ENCODE measurements around the gene DDX11. TPM values are rescaled to one million over a fixed set of nuclear protein-coding genes. Genes with fewer than 3 reads are reported as not detected.
"Not testable (repeated sequence)": the region's sequence is repeated elsewhere in the genome, so short reads cannot be mapped to it uniquely, and the experiment has no call there.

DDX11 gene
- total RNA-seq, 1 donor: 33.9 TPM

DNA sequence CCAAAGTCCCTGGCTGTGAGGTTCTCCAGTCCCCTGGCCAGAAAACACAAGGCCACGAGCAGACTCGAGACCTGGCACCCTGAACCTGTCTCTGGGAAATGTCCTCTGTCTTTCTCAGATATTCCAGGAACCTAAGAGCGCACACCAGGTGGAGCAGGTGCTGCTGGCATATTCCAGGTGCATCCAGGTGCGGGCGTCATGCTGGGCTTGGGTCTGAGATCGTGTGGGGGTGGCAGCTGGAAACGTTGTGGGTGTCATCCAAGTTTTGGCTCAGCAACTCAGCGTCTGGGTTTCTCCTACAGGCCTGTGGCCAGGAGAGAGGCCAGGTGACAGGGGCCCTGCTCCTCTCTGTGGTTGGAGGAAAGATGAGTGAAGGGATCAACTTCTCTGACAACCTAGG, 28.5 kb downstream of the DDX11 start:
- not testable (repeated sequence) for H3K9me3 ChIP-seq (ENCODE audit: low read depth, low read length)

DNA sequence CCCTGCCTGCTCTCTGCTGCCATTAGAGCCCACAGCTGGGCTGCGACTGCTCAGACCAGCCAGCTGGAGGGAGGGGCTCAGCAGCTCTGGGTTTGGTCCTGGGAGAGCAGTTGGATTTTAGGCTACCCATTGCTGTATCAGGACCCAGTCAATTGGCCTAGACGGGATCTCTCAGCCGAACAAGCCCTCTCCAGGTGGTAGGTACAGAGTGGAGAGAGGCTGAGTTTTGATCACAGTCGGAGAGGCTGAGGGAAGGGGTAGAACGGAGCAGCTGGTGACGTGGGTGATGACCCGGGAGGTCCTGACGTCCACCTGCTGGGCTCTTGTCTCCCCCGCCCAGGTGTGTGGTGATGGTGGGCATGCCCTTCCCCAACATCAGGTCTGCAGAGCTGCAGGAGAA, 28.9 kb downstream of the DDX11 start:
- not testable (repeated sequence) for H3K4me3 ChIP-seq (ENCODE audit: low read length); H3K4me1 ChIP-seq (ENCODE audit: insufficient read depth, low read length); H3K9me3 ChIP-seq (ENCODE audit: low read depth, low read length); H3K27me3 ChIP-seq (ENCODE audit: insufficient read depth, low read length)

More for the DNA sequence above, 28.5 kb downstream of the DDX11 start:
- H3K27me3 ChIP-seq (ENCODE audit: insufficient read depth, low read length); H3K4me1 ChIP-seq (ENCODE audit: insufficient read depth, low read length); H3K4me3 ChIP-seq (ENCODE audit: low read length): not testable (repeated sequence)

DNA sequence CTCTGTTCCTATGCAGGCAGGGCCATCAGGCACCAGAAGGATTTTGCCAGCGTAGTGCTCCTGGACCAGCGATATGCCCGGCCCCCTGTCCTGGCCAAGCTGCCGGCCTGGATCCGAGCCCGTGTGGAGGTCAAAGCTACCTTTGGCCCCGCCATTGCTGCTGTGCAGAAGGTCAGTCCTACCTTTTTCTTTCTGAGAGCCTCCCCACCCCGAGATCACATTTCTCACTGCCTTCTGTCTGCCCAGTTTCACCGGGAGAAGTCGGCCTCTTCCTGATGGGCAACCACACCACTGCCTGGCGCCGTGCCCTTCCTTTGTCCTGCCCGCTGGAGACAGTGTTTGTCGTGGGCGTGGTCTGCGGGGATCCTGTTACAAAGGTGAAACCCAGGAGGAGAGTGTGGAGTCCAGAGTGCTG, 29.9 kb downstream of the DDX11 start:
- H3K9me3 ChIP-seq (ENCODE audit: low read depth, low read length); H3K4me1 ChIP-seq (ENCODE audit: insufficient read depth, low read length); H3K4me3 ChIP-seq (ENCODE audit: low read length); H3K27me3 ChIP-seq (ENCODE audit: insufficient read depth, low read length): not testable (repeated sequence)

DNA sequence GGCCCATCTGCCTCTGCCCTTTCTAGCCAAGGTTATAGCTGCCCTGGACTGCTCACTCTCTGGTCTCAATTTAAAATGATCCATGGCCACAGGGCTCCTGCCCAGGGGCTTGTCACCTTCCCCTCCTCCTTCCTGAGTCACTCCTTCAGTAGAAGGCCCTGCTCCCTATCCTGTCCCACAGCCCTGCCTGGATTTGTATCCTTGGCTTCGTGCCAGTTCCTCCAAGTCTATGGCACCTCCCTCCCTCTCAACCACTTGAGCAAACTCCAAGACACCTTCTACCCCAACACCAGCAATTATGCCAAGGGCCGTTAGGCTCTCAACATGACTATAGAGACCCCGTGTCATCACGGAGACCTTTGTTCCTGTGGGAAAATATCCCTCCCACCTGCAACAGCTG, 30.6 kb downstream of the DDX11 start:
- not testable (repeated sequence) for H3K9me3 ChIP-seq (ENCODE audit: low read depth, low read length); H3K4me3 ChIP-seq (ENCODE audit: low read length); H3K27me3 ChIP-seq (ENCODE audit: insufficient read depth, low read length); H3K4me1 ChIP-seq (ENCODE audit: insufficient read depth, low read length)

DNA sequence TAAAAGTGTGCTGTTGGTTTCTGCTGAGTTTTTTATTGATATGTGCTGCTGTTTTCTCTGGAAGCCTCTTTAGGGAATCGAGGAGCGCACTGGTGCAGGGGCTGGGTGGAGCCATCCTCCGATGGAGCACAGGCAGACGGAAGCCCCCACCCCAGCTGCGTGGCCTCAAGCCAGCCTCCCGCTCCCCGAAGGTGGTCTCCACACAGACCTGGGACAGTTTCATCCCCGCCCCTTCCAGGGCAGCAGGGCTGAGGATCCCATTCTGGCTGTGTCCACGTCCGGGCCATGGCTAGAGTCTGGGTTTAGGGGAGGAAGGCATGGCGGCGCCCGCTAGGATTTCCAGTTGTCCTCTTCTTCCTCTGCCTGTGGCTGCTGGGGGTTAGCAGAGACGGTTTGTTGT, 31.1 kb downstream of the DDX11 start:
- not testable (repeated sequence) for H3K9me3 ChIP-seq (ENCODE audit: low read depth, low read length); H3K4me3 ChIP-seq (ENCODE audit: low read length); H3K4me1 ChIP-seq (ENCODE audit: insufficient read depth, low read length); H3K27me3 ChIP-seq (ENCODE audit: insufficient read depth, low read length)

DNA sequence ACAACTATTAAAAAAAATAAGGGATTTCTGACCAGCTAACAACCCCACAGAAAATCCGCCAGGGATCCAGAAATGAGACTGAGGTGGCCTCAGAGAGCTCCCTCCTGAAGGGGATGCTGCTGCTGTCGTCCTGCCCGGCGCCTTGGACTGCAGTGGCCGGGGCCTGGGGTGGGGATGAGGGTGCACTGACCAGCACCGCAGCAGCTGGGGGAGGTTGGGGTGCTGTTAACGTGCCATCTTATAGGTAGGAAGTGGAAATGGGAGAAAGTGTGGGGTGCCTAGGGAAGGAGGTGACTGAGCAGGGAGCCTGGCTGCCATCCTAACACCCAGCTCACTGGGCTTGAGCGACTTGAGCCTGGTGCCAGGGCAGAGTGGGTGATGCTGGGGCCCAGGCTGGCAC, 32.0 kb downstream of the DDX11 start:
- Histone ChIP-seq H3K4me1 (ENCODE audit: insufficient read depth, low read length) (no peaks in the 10 kb centered on the region), H3K9me3 (ENCODE audit: low read depth, low read length) (no peaks in the 10 kb centered on the region), H3K27me3 (ENCODE audit: insufficient read depth, low read length) (no peaks in the 10 kb centered on the region), H3K4me3 (ENCODE audit: low read length) (no peak overlapping the region)

DNA sequence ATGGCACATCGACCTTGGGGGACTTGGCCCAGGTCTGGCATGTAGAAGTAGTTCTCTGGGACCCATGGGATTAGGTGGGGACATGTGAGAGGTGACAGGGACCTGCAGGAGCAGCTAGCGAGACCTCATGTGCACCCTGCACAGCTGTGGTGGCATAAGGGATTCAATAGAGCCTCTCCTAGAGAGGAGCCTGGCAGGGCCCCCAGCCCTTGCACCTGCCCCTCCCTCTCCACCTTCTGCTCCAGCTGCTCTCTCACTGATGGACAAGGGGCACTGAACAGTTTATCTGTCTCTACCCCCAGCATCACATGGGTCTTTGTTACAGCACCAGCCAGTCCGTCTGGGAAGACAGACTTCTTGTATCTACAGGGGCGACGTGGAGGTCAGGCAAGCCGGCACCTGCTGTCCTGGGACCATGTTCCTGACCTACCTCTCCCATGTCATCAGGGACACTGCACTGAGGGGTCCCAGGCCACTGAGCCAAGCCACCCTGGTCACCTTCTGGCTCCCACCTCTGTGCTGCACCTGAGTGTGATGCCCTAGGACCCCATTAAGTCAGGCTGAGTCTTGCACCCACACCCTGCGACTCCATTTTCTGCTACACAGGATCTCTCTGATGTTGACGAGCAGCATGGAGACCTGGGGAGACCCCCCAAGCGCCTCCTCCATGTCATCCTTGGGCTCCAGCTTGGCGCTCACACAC, 32.6 kb downstream of the DDX11 start:
- Histone ChIP-seq H3K4me1 (ENCODE audit: insufficient read depth, low read length) (no peaks in the 10 kb centered on the region), H3K27me3 (ENCODE audit: insufficient read depth, low read length) (no peaks in the 10 kb centered on the region), H3K4me3 (ENCODE audit: low read length) (no peak overlapping the region), H3K9me3 (ENCODE audit: low read depth, low read length) (no peaks in the 10 kb centered on the region)

DNA sequence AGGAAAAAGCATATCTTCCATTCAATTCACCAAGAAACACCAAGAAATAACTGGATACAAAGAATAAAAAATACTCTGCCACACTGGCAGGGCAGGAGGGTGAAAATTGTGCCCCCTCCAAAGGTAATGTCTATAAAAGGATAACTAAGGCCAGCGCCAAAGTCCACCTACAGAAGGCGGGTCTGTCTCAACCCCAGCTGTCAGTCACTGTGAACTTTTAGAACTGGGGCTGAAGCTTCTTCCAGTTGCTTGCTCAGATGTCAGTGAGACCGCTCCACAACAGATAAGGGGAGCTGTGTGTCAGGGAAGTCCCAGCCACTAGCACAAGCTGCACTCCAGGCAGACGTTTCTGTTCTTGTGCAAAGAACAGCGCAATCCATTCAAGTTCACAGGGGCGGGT, 36.1 kb downstream of the DDX11 start:
- H3K9me3 ChIP-seq (ENCODE audit: low read depth, low read length); H3K4me3 ChIP-seq (ENCODE audit: low read length); H3K4me1 ChIP-seq (ENCODE audit: insufficient read depth, low read length); H3K27me3 ChIP-seq (ENCODE audit: insufficient read depth, low read length): not testable (repeated sequence)

DNA sequence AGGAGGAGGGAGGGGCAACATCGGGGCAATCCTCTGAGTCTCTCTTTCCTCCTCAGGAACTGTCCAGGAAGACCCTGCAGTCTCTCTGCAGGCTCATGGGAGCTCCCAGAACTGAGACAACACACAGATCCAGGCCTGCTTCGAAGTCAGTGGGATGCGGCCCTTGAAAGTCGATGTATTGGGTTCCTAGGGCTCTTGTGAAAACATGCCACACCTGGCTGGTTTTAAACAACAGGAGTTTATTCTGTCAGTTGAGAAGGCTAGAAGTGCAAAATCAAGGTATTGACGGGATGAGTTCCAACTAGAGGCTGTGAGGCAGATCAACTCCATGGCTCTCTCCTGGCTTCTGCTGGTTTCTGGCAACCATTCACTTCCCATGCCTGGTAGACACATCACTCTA, 36.6 kb downstream of the DDX11 start:
- H3K27me3 ChIP-seq (ENCODE audit: insufficient read depth, low read length); H3K4me3 ChIP-seq (ENCODE audit: low read length); H3K9me3 ChIP-seq (ENCODE audit: low read depth, low read length); H3K4me1 ChIP-seq (ENCODE audit: insufficient read depth, low read length): not testable (repeated sequence)

DNA sequence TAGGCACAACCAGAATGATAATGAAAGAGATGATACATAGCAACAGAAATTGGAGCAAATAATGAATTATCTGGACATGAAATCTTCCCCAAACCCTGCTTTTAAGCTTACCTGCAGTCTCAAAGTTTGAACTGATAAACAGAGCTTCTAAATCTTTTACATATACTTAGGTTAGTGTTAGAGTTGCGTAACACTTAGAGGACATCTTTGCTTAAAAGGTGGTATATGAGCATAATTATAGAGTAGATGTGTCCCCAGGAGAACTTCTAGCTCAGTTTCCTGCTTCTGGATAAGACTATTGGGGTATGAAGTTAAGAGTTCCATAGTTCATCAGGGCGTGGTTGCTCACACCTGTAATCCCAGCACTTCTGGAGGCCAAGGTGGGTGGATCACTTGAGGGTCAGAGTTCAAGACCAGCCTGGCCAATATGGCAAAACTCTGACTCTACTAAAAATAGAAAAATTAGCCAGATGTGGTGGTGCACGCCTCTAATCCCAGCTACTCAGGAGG, 41.5 kb downstream of the DDX11 start:
- not testable (repeated sequence) for H3K9me3 ChIP-seq (ENCODE audit: low read depth, low read length); H3K4me3 ChIP-seq (ENCODE audit: low read length)
- H3K4me1 ChIP-seq (ENCODE audit: insufficient read depth, low read length): peaks cover 25% of the 10 kb centered on the region
- peaks cover 14% of the 10 kb centered on the region for H3K27me3 ChIP-seq (ENCODE audit: insufficient read depth, low read length)

DNA sequence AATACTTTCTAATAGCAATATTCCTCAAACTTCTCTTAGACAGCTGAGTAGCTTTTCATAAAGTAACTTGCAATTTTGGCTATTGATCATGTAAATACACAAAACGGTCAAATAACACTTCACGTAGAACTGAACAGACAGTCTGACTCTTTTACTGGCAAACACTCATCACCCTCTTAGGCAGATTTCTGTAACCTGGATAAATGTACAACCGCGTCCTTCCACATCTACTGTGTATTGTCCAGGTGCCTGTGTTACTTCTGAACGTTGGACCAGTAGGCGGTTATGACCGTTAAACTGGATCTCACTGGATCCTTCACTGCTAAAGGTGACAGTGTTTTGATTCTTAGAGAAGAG, 43.2 kb downstream of the DDX11 start:
- not testable (repeated sequence) for H3K4me3 ChIP-seq (ENCODE audit: low read length); H3K9me3 ChIP-seq (ENCODE audit: low read depth, low read length)
- H3K4me1 ChIP-seq (ENCODE audit: insufficient read depth, low read length): peaks cover 25% of the 10 kb centered on the region
- H3K27me3 ChIP-seq (ENCODE audit: insufficient read depth, low read length): peaks cover 14% of the 10 kb centered on the region

DNA sequence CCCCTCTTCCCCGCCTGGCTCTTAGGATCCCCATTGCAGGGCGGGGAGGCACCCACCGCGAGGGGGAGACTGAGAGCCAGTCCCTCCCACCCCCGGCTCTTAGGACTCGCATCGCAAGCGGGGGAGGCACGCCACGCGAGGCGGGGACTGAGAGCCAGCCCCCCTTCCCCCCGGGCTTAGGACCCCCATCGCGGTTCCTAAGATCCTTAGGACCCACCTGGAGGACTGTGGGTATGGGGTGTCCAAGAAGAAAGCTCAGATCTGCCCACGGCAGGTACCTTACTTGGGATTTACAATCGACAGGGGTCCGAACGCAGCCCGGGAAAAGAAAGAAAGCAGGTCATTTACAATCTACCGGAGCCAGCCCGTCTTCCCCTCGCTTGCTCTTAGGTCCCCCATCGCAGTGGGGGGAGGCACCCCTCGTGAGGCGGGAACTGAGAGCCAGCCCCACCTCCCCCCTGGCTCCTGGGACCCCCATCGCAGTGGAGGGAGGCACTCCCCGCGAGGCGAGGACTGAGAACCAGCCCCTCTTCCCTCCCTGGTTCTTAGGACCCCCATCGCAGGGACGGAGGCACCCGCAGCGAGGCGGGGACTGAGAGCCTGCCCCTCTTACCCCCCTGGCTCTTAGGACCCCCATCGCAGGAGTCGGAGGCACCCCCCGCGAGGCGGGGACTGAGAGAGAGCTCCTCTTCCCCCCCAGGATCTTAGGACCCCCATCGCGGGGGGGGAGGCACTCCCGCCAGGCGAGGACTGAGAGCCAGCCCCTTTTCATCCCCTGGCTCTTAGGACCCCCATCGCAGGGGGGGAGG, 43.7 kb downstream of the DDX11 start:
- peaks cover 25% of the 10 kb centered on the region for H3K4me1 ChIP-seq (ENCODE audit: insufficient read depth, low read length)
- H3K4me3 ChIP-seq (ENCODE audit: low read length): peak overlapping the region; percentile 13
- H3K27me3 ChIP-seq (ENCODE audit: insufficient read depth, low read length): peaks cover 14% of the 10 kb centered on the region
- H3K9me3 ChIP-seq (ENCODE audit: low read depth, low read length): no peaks in the 10 kb centered on the region

DNA sequence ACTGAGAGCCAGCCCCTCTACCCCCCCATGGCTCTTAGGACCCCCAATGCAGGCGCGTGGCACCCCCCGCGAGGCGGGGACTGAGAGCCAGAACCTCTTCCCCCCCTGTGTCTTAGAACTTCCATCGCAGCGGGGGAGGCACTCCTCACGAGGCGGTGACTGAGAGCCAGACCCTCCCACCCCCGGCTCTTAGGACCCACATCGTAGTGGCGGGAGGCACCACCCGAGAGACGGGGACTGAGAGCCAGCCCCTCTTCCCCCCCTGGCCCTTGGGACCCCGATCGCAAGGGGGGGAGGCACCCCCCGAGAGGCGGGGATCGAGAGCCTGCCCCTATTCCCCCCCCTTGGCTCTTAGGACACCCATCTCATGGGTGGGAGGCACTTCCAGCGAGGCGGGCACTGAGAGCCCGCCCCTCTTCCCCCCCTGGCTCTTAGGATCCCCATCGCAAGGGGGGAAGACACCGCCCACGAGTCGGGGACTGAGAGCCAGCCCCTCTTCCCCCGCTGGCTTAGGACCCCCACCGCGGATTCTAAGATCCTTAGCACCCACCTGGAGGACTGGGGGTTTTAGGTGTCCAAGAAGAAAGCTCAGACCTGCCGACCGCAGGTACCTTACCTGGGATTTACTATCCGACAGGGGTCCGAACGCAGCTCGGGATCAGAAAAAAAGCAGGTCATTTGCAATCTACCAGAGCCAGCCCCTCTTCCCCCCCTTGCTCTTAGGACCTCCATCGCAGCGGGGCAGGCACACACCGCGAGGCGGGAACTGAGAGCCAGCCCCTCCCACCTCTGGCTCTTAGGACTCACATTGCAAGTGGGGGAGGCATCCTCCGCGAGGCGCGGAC, 44.9 kb downstream of the DDX11 start:
- Histone ChIP-seq H3K9me3 (ENCODE audit: low read depth, low read length) (no peaks in the 10 kb centered on the region), H3K27me3 (ENCODE audit: insufficient read depth, low read length) (peaks cover 14% of the 10 kb centered on the region), H3K4me3 (ENCODE audit: low read length) (no peak overlapping the region), H3K4me1 (ENCODE audit: insufficient read depth, low read length) (peaks cover 25% of the 10 kb centered on the region)

DNA sequence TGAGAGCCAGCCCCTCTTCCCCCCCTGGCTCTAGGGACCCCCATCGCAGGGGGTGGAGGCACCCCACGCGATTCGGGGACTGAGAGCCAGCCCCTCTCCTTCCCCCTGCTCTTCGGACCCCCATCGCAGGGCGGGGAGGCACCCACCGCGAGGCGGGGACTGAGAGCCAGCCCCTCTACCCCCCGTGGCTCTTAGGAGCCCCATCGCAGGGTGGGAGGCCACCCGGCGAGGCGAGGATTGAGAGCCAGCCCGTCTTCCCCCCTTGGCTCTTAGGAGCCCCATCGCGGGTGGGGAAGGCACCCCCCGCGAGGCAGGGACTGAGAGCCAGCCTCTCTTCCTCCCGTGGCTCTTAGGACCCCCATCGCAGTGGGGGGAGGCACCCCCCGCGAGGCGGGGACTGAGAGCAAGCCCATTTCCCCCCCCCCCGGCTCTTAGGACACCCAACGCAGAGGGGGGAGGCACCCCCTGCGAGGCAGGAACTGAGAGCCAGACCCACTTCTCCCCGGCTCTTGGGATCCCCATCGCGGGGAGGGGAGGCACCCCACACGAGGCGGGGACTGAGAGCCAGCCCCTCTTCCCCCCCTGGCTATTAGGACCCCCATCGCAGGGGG, 45.6 kb downstream of the DDX11 start:
- H3K4me3 ChIP-seq (ENCODE audit: low read length): no peak overlapping the region
- peaks cover 25% of the 10 kb centered on the region for H3K4me1 ChIP-seq (ENCODE audit: insufficient read depth, low read length)
- peaks cover 14% of the 10 kb centered on the region for H3K27me3 ChIP-seq (ENCODE audit: insufficient read depth, low read length)
- no peaks in the 10 kb centered on the region for H3K9me3 ChIP-seq (ENCODE audit: low read depth, low read length)

DNA sequence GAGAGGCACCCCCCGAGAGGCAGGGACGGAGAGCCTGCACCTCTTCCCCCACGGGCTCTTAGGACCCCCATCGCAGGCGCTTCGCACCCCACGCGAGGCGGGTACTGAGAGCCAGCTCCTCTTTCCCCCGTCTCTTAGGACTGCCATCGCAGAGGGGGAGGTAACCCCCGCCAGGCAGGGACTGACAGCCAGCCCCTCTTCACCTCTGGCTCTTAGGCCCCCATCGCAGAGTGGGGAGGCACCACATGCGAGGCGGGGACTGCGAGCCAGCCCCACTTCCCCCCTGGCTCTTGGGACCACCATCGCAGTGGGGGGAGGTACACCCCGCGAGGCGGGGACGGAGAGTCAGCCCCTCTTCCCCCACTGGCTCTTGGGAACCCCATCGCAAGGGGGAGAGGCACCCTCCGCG, 46.1 kb downstream of the DDX11 start:
- no peaks in the 10 kb centered on the region for H3K9me3 ChIP-seq (ENCODE audit: low read depth, low read length)
- H3K4me3 ChIP-seq (ENCODE audit: low read length): no peak overlapping the region
- H3K27me3 ChIP-seq (ENCODE audit: insufficient read depth, low read length): peaks cover 14% of the 10 kb centered on the region
- H3K4me1 ChIP-seq (ENCODE audit: insufficient read depth, low read length): peaks cover 25% of the 10 kb centered on the region
